NCI-H2227 treated with DMSO at 0.1 percent for 48 hours (cell line): ENCODE data around the gene FOXB2.

Experiments
- DNase-seq: peaks from one replicate; lab custom pipeline; 2025; lab: John Stamatoyannopoulos, UW

Gene FOXB2

GRCh38 chr9:77066388-77066787, 46.9 kb downstream of the FOXB2 start:
- DNase-seq = no peak
